IMR-90 (cell line): ENCODE measurements around the gene HEATR5A. TPM values are rescaled to one million over a fixed set of nuclear protein-coding genes. Genes with fewer than 3 reads are reported as not detected.

Source experiments
- ATAC-seq: fragments of 200-7000 bp; cut with Tn5 transposase; 2 replicates; pipeline ENCODE4 v1.9.1; 2020; ENCODE audit warnings: low read depth, mild to moderate bottlenecking, moderate library complexity
- BruUV-seq: library from RNA; stranded (reverse); fragments of 400-500 nt; replicated peaks from 2 replicates; lab custom pipeline; 2021; lab: Mats Ljungman, UMichigan
- CTCF ChIA-PET: fragments of 300-600 bp; formaldehyde crosslinking; extraction: SDS; loops from one replicate; lab custom pipeline; 2021; ENCODE audit warnings: antibody characterized with exemption; lab: Yijun Ruan, JAX
- POLR2A ChIA-PET: fragments of 300-600 bp; sonication (Branson Sonifier 250); formaldehyde crosslinking; loops from one replicate; lab custom pipeline; 2022; ENCODE audit warnings: antibody characterized with exemption; ENCODE audit not compliant: unreplicated experiment; lab: Charles Lee
- DNase-seq: peaks from one replicate; pipeline ENCODE4 v3.0.0; 2013
- H2AFZ ChIP-seq: replicated peaks from 2 replicates; pipeline ENCODE3; 2013; ENCODE audit warnings: low read length, mild to moderate bottlenecking; ENCODE audit not compliant: poor library complexity
- H2AK5ac ChIP-seq: 2 replicates; pipeline ENCODE4 v1.6.1; 2013; ENCODE audit warnings: low read depth, low read length, inconsistent platforms
- H2AK9ac ChIP-seq: replicated peaks from 2 replicates; pipeline ENCODE3; 2013; ENCODE audit warnings: mild to moderate bottlenecking, low read depth, low read length, moderate library complexity; ENCODE audit not compliant: poor library complexity
- H2BK120ac ChIP-seq: 2 replicates; pipeline ENCODE4 v1.6.1; 2013; ENCODE audit warnings: low read depth, low read length, inconsistent platforms
- H2BK15ac ChIP-seq: 3 replicates; pipeline ENCODE4 v1.6.1; 2013; ENCODE audit warnings: low read depth, low read length, inconsistent platforms
- H2BK20ac ChIP-seq: 2 replicates; pipeline ENCODE4 v1.6.1; 2013; ENCODE audit warnings: low read depth, mild to moderate bottlenecking, inconsistent platforms, low read length, moderate library complexity
- H2BK5ac ChIP-seq: 2 replicates; pipeline ENCODE4 v1.6.1; 2013; ENCODE audit warnings: mild to moderate bottlenecking, low read depth, low read length, inconsistent platforms; ENCODE audit not compliant: poor library complexity, severe bottlenecking
- H3K14ac ChIP-seq: replicated peaks from 2 replicates; pipeline ENCODE4 v1.6.1; 2013; ENCODE audit warnings: low read depth, low read length, inconsistent platforms
- H3K18ac ChIP-seq: 2 replicates; pipeline ENCODE4 v1.6.1; 2013; ENCODE audit warnings: low read depth, low read length, control low read depth
- H3K23ac ChIP-seq: 2 replicates; pipeline ENCODE4 v1.6.1; 2013; ENCODE audit warnings: low read depth, low read length, inconsistent platforms
- H3K27ac ChIP-seq: 2 replicates; pipeline ENCODE4 v1.5.1; 2013; ENCODE audit warnings: mild to moderate bottlenecking, control low read depth, low read length; ENCODE audit not compliant: insufficient read depth
- H3K27me3 ChIP-seq: 2 replicates; pipeline ENCODE4 v1.6.1; 2013; ENCODE audit warnings: low read length; ENCODE audit not compliant: control insufficient read depth, insufficient read depth
- H3K36me3 ChIP-seq: 2 replicates; pipeline ENCODE4 v1.6.1; 2013; ENCODE audit warnings: low read length, mixed read lengths; ENCODE audit not compliant: control insufficient read depth, insufficient read depth
- H3K4ac ChIP-seq: 2 replicates; pipeline ENCODE4 v1.6.1; 2013; ENCODE audit warnings: low read depth, low read length, inconsistent platforms
- H3K4me1 ChIP-seq: 2 replicates; pipeline ENCODE4 v1.6.1; 2013; ENCODE audit warnings: low read length, mixed read lengths; ENCODE audit not compliant: control insufficient read depth, insufficient read depth
- H3K4me2 ChIP-seq: 2 replicates; pipeline ENCODE4 v1.6.1; 2013; ENCODE audit warnings: low read depth, mild to moderate bottlenecking, control low read depth, low read length, moderate library complexity
- H3K4me3 ChIP-seq: 2 replicates; pipeline ENCODE4 v1.5.1; 2013; ENCODE audit warnings: low read depth, mild to moderate bottlenecking, control low read depth, low read length, moderate library complexity; ENCODE audit not compliant: insufficient read depth
- H3K56ac ChIP-seq: 2 replicates; pipeline ENCODE4 v1.6.1; 2013; ENCODE audit warnings: low read length, inconsistent platforms; ENCODE audit not compliant: insufficient read depth; ENCODE audit errors: extremely low read depth
- H3K79me1 ChIP-seq, 2 experiments: 2 replicates each; pipeline ENCODE4 v1.6.1; 2013; ENCODE audit warnings: low read length in 2 of 2, inconsistent platforms in 1 of 2, low read depth in 1 of 2
- H3K9ac ChIP-seq: 2 replicates; pipeline ENCODE4 v1.6.1; 2013; ENCODE audit warnings: low read depth, low read length, control low read depth
- H3K9me1 ChIP-seq: 2 replicates; pipeline ENCODE4 v1.6.1; 2013; ENCODE audit warnings: low read length, inconsistent platforms; ENCODE audit not compliant: insufficient read depth
- H3K9me3 ChIP-seq: 2 replicates; pipeline ENCODE4 v1.6.1; 2013; ENCODE audit warnings: low read length; ENCODE audit not compliant: control insufficient read depth, insufficient read depth
- H4K20me1 ChIP-seq: 2 replicates; pipeline ENCODE4 v1.6.1; 2013; ENCODE audit warnings: low read length, inconsistent platforms; ENCODE audit not compliant: insufficient read depth
- H4K5ac ChIP-seq: 2 replicates; pipeline ENCODE4 v1.6.1; 2013; ENCODE audit warnings: mild to moderate bottlenecking, low read depth, low read length, control low read depth
- H4K8ac ChIP-seq, 2 experiments: 2 replicates each; pipeline ENCODE4 v1.6.1; 2013; ENCODE audit warnings: low read depth in 2 of 2, low read length in 2 of 2, control low read depth in 1 of 2, inconsistent platforms in 1 of 2
- H4K91ac ChIP-seq: 2 replicates; pipeline ENCODE4 v1.6.1; 2013; ENCODE audit warnings: low read depth, low read length, inconsistent platforms; ENCODE audit not compliant: insufficient read depth
- BHLHE40 ChIP-seq: fragments of 150-350 bp; IDR thresholded peaks from 2 replicates; pipeline ENCODE4 v1.6.1; 2016; ENCODE audit warnings: mild to moderate bottlenecking, low read depth, low read length
- CEBPB ChIP-seq: IDR thresholded peaks from 2 replicates; pipeline ENCODE4 v1.6.1; 2012; ENCODE audit warnings: low read depth, low read length, improper control_type of control experiment
- CHD1 ChIP-seq: IDR thresholded peaks from 2 replicates; pipeline ENCODE4 v1.6.1; 2012; ENCODE audit warnings: low read depth, low read length, improper control_type of control experiment
- FOS ChIP-seq: fragments of 150-350 bp; IDR thresholded peaks from 2 replicates; pipeline ENCODE4 v1.6.1; 2016; ENCODE audit warnings: low read depth, low read length
- MAFK ChIP-seq: IDR thresholded peaks from 2 replicates; pipeline ENCODE4 v1.6.1; 2012; ENCODE audit warnings: low read depth, low read length, improper control_type of control experiment
- MAZ ChIP-seq: IDR thresholded peaks from 2 replicates; pipeline ENCODE4 v1.6.1; 2012; ENCODE audit warnings: low read depth, mild to moderate bottlenecking, low read length, improper control_type of control experiment, moderate library complexity, borderline replicate concordance
- MXI1 ChIP-seq: IDR thresholded peaks from 2 replicates; pipeline ENCODE4 v1.6.1; 2012; ENCODE audit warnings: low read depth, mild to moderate bottlenecking, low read length, moderate library complexity, borderline replicate concordance
- NFE2L2 ChIP-seq: fragments of 150-350 bp; IDR thresholded peaks from 2 replicates; pipeline ENCODE4 v1.6.1; 2016; ENCODE audit warnings: low read depth, mild to moderate bottlenecking, low read length
- POLR2A ChIP-seq: IDR thresholded peaks from 2 replicates; pipeline ENCODE4 v1.6.1; 2012; ENCODE audit warnings: mild to moderate bottlenecking, low read depth, low read length
- RAD21 ChIP-seq: IDR thresholded peaks from 2 replicates; pipeline ENCODE4 v1.6.1; 2012; ENCODE audit warnings: low read length, improper control_type of control experiment
- RFX5 ChIP-seq: IDR thresholded peaks from 2 replicates; pipeline ENCODE4 v1.8.0; 2012; ENCODE audit warnings: low read depth, mild to moderate bottlenecking, low read length, moderate library complexity
- SMC3 ChIP-seq: fragments of 150-350 bp; IDR thresholded peaks from 2 replicates; pipeline ENCODE4 v1.6.1; 2016; ENCODE audit warnings: low read depth, mild to moderate bottlenecking, antibody characterized with exemption, low read length, moderate library complexity
- WGBS, 2 experiments: methylation state at CpG; one replicate each; pipeline versions ENCODE4 v1.1.5 to v1.1.7; 2013; ENCODE audit warnings: missing lambda C conversion rate in 2 of 2; ENCODE audit not compliant: insufficient read length in 1 of 2; ENCODE audit errors: extremely low coverage in 2 of 2; 5-methylcytosine and 5-hydroxymethylcytosine counted together
- dilution Hi-C: fragments of 300-500 bp; cut with HindIII; formaldehyde crosslinking; loops from one replicate; pipeline ENCODE4 v1.14.3; 2018; ENCODE audit warnings: low sequenced_read_pairs; ENCODE audit not compliant: unreplicated experiment
- in situ Hi-C: fragments of 300-500 bp; cut with MboI; formaldehyde crosslinking; loops from 3 replicates; pipeline ENCODE4 v1.14.3; 2019; ENCODE audit warnings: low sequenced_read_pairs, inconsistent platforms, mixed read lengths
- intact Hi-C: fragments of 100-400 bp; cut with micrococcal nuclease; formaldehyde crosslinking; loops from 2 replicates; pipeline ENCODE4 v1.10.0; 2022
- polyA plus RNA-seq, 3 experiments: library from polyadenylated mRNA; depleted of rRNA; stranded (reverse); fragments of >200 nt; gene quantifications; 2 replicates each; pipeline ENCODE4 v1.2.3, GENCODE V29; 2012; ENCODE audit warnings: low replicate concordance in 1 of 3
- total RNA-seq: library from RNA; depleted of rRNA; stranded (reverse); fragments of >200 nt; gene quantifications from 2 replicates; pipeline ENCODE4 v1.2.3, GENCODE V29; 2012
- TF ChIP-seq, protein P1 (sequence below): fragments of 150-350 bp; IDR thresholded peaks from 2 replicates; pipeline ENCODE4 v1.6.1; 2016; ENCODE audit warnings: low read depth, mild to moderate bottlenecking, low read length, moderate library complexity, borderline replicate concordance
- TF ChIP-seq, protein P2 (sequence below): fragments of 150-350 bp; IDR thresholded peaks from 2 replicates; pipeline ENCODE4 v1.6.1; 2017; ENCODE audit warnings: mild to moderate bottlenecking, antibody characterized with exemption, low read length, low read depth
- TF ChIP-seq, protein P3 (sequence below): conservative IDR thresholded peaks from 2 replicates; pipeline ENCODE4 v1.5.1; 2012; ENCODE audit warnings: mild to moderate bottlenecking, low read depth, low read length, improper control_type of control experiment

HEATR5A gene
- total and polyA plus RNA-seq, 2 of the 4 experiments (the other 2 are of a cell fraction): 14.0 to 48.9 TPM

DNA sequence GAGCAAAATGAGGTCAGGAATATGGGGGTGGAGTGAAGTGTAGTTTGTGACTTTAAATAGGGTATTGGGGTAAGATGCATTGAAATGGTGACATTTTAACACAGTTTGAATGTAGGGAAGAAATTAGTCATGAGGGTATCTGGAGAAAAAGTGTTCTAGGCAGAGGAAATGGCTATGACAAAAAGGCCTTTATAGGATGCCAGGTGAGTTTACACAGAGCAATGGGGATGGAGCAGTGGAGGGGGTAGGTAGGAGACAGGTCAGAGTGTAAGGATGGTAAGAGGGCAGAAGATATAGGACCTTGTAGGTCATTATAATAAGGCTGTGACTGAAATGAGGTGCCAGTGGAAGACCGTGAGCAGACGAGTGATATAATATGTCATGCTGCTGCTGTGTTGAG, 30.4 kb downstream of the HEATR5A start:
- peaks cover 20% of the 10 kb centered on the region for H3K36me3 ChIP-seq
- H3K23ac ChIP-seq: no peak overlapping the region
- H3K4ac ChIP-seq: no peak overlapping the region
- no peak overlapping the region for H3K4me2 ChIP-seq
- no peak overlapping the region for H4K91ac ChIP-seq
- no TSS peak for BruUV-seq
- no peak overlapping the region for H2AFZ ChIP-seq
- H3K27ac ChIP-seq: no peak overlapping the region
- H3K9me1 ChIP-seq: peaks cover 3% of the 10 kb centered on the region
- H3K27me3 ChIP-seq: no peaks in the 10 kb centered on the region
- 77% methylated on average over 2 of the region's 2 CpGs; no CpG with 5 or more reads in 1 of the 2 experiments for WGBS, 2 experiments
- H4K8ac ChIP-seq: no peak overlapping the region
- H4K20me1 ChIP-seq: no peaks in the 10 kb centered on the region
- TF ChIP-seq MAZ: no peak
- TF ChIP-seq, protein P1, sequence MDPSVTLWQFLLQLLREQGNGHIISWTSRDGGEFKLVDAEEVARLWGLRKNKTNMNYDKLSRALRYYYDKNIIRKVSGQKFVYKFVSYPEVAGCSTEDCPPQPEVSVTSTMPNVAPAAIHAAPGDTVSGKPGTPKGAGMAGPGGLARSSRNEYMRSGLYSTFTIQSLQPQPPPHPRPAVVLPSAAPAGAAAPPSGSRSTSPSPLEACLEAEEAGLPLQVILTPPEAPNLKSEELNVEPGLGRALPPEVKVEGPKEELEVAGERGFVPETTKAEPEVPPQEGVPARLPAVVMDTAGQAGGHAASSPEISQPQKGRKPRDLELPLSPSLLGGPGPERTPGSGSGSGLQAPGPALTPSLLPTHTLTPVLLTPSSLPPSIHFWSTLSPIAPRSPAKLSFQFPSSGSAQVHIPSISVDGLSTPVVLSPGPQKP: no peak
- TF ChIP-seq RFX5: no peak
- TF ChIP-seq FOS: no peak
- TF ChIP-seq, protein P2, sequence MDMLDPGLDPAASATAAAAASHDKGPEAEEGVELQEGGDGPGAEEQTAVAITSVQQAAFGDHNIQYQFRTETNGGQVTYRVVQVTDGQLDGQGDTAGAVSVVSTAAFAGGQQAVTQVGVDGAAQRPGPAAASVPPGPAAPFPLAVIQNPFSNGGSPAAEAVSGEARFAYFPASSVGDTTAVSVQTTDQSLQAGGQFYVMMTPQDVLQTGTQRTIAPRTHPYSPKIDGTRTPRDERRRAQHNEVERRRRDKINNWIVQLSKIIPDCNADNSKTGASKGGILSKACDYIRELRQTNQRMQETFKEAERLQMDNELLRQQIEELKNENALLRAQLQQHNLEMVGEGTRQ: no peak
- TF ChIP-seq NFE2L2: no peak
- TF ChIP-seq, protein P3, sequence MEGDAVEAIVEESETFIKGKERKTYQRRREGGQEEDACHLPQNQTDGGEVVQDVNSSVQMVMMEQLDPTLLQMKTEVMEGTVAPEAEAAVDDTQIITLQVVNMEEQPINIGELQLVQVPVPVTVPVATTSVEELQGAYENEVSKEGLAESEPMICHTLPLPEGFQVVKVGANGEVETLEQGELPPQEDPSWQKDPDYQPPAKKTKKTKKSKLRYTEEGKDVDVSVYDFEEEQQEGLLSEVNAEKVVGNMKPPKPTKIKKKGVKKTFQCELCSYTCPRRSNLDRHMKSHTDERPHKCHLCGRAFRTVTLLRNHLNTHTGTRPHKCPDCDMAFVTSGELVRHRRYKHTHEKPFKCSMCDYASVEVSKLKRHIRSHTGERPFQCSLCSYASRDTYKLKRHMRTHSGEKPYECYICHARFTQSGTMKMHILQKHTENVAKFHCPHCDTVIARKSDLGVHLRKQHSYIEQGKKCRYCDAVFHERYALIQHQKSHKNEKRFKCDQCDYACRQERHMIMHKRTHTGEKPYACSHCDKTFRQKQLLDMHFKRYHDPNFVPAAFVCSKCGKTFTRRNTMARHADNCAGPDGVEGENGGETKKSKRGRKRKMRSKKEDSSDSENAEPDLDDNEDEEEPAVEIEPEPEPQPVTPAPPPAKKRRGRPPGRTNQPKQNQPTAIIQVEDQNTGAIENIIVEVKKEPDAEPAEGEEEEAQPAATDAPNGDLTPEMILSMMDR: no peak
- TF ChIP-seq SMC3: no peak
- no peak for TF ChIP-seq CHD1
- no peak for TF ChIP-seq RAD21
- no peak for TF ChIP-seq MXI1
- no peak for TF ChIP-seq MAFK
- no peak for TF ChIP-seq CEBPB
- no peak for TF ChIP-seq POLR2A
- no peak for TF ChIP-seq BHLHE40
- no peak overlapping the region for H3K9ac ChIP-seq
- no peak overlapping the region for H2BK120ac ChIP-seq
- no peak overlapping the region for H2AK9ac ChIP-seq
- H3K4me1 ChIP-seq: 0 out of 2 replicates have a peak, but pooled peaks cover 2% of the 10 kb centered on the region
- in situ Hi-C loops (no loop called here), dilution Hi-C loops (no loop called here), intact Hi-C loops (no loop called here)
- no peak overlapping the region for H2BK15ac ChIP-seq
- no peak overlapping the region for H3K18ac ChIP-seq
- POLR2A ChIA-PET: no interaction called here
- CTCF ChIA-PET: interaction anchor here (0.6 kb wide), 1 partner anchor 201 kb away, joined by 3 read pairs; no protein-coding TSS in a partner anchor
- H4K5ac ChIP-seq: no peak overlapping the region
- H3K56ac ChIP-seq: no peak overlapping the region
- DNase-seq (no peak), ATAC-seq (no peak)
- no peak overlapping the region for H2BK5ac ChIP-seq
- H2BK20ac ChIP-seq: no peak overlapping the region
- no peak overlapping the region for H3K4me3 ChIP-seq
- no peak overlapping the region for H2AK5ac ChIP-seq
- no peaks in the 10 kb centered on the region for H3K9me3 ChIP-seq
- H3K14ac ChIP-seq: no peak overlapping the region
- H3K79me1 ChIP-seq: no peaks in the 10 kb centered on the region
